ENCODE data around the gene TTF1. TPM values are rescaled to one million over a fixed set of nuclear protein-coding genes. Genes with fewer than 3 reads are reported as not detected.

TTF1 gene
- polyA plus RNA-seq, 1 experiment: 10.0 TPM

DNA sequence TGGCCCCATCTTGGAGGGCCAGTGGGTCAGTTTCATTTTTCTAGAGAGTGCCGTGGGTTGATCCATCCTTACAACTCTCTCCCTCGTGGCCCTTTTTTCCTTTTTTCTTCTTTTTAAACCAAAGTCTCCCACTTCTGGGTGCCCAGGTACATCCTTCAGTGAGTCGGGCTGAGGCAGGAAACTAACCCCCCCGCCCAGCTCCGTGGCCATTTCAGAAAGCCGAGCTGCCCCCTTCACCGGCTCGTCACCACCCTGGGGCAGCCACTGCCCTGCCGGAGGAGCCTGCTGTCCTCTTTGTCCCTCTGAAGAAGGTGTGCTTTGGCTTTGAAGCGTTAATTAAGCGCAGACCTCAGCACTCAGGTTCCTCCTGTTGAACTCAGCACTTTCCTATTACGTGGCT is 8.5 kb upstream of the TTF1 start:
- Histone ChIP-seq H3K9me3 (ENCODE audit: control insufficient read depth, insufficient read depth, low read length) (peaks cover 3% of the 10 kb centered on the region), H3K27me3 (ENCODE audit: control insufficient read depth, insufficient read depth, low read length) (peaks cover 62% of the 10 kb centered on the region), H3K27ac (ENCODE audit: low read depth, low read length) (no peak overlapping the region), H3K4me3 (ENCODE audit: low read depth, low read length) (no peak overlapping the region)
- TF ChIP-seq, protein P1, sequence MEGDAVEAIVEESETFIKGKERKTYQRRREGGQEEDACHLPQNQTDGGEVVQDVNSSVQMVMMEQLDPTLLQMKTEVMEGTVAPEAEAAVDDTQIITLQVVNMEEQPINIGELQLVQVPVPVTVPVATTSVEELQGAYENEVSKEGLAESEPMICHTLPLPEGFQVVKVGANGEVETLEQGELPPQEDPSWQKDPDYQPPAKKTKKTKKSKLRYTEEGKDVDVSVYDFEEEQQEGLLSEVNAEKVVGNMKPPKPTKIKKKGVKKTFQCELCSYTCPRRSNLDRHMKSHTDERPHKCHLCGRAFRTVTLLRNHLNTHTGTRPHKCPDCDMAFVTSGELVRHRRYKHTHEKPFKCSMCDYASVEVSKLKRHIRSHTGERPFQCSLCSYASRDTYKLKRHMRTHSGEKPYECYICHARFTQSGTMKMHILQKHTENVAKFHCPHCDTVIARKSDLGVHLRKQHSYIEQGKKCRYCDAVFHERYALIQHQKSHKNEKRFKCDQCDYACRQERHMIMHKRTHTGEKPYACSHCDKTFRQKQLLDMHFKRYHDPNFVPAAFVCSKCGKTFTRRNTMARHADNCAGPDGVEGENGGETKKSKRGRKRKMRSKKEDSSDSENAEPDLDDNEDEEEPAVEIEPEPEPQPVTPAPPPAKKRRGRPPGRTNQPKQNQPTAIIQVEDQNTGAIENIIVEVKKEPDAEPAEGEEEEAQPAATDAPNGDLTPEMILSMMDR (IDR thresholded peaks at IDR 0.05; ENCODE audit: low read depth, low read length): no peak
- CTCF ChIA-PET: interaction anchor here (0.7 kb wide), 1 partner anchor 161 kb away, joined by 3 read pairs; no protein-coding TSS in a partner anchor
- DNase-seq (ENCODE audit: low read depth, low spot score): no peak
- POLR2A ChIA-PET: no interaction called here

DNA sequence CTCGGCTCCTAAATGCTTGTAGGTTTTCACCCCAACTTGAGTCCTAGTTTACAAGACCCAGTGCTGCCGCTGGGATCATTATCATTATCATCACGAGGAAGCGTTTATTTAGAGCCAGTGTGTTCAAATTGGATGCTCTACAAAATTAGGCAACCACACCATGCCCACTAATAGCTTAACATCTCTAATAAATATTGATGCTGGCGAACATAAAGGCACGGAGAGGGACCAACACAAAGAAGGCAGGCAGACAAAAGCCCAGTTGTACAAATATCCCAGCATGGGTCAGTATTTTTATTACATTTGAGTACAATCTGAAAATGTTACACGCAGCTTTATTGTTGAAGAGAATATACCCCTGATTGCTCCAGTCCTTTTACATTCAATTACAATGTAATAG is 8.1 kb upstream of the TTF1 start:
- no peak for DNase-seq (ENCODE audit: low read depth, low spot score)
- no peak overlapping the region for H3K27ac ChIP-seq (ENCODE audit: low read depth, low read length)
- TF ChIP-seq, protein P1 (IDR thresholded peaks at IDR 0.05; ENCODE audit: low read depth, low read length): no peak
- peaks cover 3% of the 10 kb centered on the region for H3K9me3 ChIP-seq (ENCODE audit: control insufficient read depth, insufficient read depth, low read length)
- ChIA-PET POLR2A (no interaction called here), CTCF (interaction anchor here (0.7 kb wide), 1 partner anchor 162 kb away, joined by 3 read pairs; no protein-coding TSS in a partner anchor)
- no peak overlapping the region for H3K4me3 ChIP-seq (ENCODE audit: low read depth, low read length)
- H3K27me3 ChIP-seq (ENCODE audit: control insufficient read depth, insufficient read depth, low read length): peaks cover 63% of the 10 kb centered on the region

DNA sequence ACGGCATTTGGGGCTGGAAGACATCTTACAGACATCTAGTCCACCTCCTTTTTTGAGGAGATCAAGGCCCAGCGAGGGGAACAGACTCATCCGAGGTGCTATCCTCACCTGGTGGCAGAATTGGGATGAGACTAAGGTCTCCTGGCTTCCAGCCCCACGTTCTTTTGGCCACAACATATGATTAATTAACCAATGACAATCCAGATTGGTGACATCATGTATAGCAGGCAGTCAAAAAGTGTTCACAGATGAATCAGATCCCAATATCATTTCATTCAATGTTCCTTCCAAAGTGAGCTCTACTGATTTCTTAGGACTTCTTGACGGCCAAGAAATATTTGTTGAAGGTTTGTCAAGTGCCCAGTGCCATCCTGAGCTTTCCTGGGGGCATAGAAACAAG is 7.3 kb upstream of the TTF1 start:
- Histone ChIP-seq H3K27ac (ENCODE audit: low read depth, low read length) (no peak overlapping the region), H3K4me3 (ENCODE audit: low read depth, low read length) (no peak overlapping the region), H3K9me3 (ENCODE audit: control insufficient read depth, insufficient read depth, low read length) (peaks cover 3% of the 10 kb centered on the region), H3K27me3 (ENCODE audit: control insufficient read depth, insufficient read depth, low read length) (peaks cover 64% of the 10 kb centered on the region)
- ChIA-PET CTCF (interaction anchor here (0.5 kb wide), 1 partner anchor 124 kb away, joined by 6 read pairs; no protein-coding TSS in a partner anchor), POLR2A (no interaction called here)
- no peak for DNase-seq (ENCODE audit: low read depth, low spot score)
- TF ChIP-seq, protein P1 (IDR thresholded peaks at IDR 0.05; ENCODE audit: low read depth, low read length): no peak

DNA sequence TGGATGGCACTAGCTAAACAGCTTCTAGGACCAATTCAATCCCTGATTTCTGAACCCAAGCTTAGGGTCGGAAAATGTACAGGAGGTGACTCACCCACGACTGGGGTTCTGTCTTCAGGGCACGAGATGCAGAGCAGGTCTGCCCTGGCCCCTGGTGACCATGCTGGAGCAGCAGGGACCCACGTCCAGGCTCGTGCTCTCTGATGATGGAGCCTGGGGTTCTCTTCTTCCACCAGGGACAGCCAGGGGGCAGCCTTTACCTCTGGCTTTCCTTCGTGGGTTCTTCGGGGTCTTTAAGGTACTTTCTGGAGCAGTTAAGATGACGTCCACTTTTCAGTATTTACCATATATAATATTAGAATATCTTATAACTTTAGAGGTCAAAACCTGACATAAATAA is 5.4 kb upstream of the TTF1 start:
- ChIA-PET CTCF (interaction anchor here (0.5 to 2.1 kb wide), 4 partner anchors 96 to 1003 kb away, joined by 3 to 11 read pairs (median 4); no protein-coding TSS in a partner anchor), POLR2A (no interaction called here)
- TF ChIP-seq, protein P1 (IDR thresholded peaks at IDR 0.05; ENCODE audit: low read depth, low read length): peak; percentile 65
- Histone ChIP-seq H3K4me3 (ENCODE audit: low read depth, low read length) (no peak overlapping the region), H3K27me3 (ENCODE audit: control insufficient read depth, insufficient read depth, low read length) (peaks cover 55% of the 10 kb centered on the region), H3K27ac (ENCODE audit: low read depth, low read length) (no peak overlapping the region), H3K9me3 (ENCODE audit: control insufficient read depth, insufficient read depth, low read length) (peaks cover 3% of the 10 kb centered on the region)
- DNase-seq (ENCODE audit: low read depth, low spot score): no peak

DNA sequence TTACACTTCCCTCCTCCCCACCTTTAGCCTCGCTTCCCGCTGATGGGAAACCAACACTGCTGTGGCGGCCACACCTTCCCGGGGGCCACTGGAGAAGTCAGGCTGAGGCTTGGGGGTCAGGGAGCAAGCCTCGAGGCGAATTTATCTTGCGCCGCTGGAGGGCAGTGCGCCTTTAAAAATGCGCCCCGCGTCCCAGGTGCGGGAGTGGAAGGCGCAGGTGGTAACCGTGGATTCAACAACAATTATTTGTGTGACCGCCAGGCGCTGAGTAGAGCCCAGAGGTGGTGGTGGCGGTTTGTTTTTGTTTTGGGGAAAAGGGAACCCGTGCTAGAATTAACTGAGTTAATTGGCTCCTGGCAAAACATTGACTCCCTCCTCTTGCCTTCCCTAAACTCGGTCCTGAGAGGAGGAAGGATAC is 4.5 kb upstream of the TTF1 start:
- TF ChIP-seq, protein P1 (IDR thresholded peaks at IDR 0.05; ENCODE audit: low read depth, low read length): peak; percentile 57
- Histone ChIP-seq H3K4me3 (ENCODE audit: low read depth, low read length) (no peak overlapping the region), H3K9me3 (ENCODE audit: control insufficient read depth, insufficient read depth, low read length) (peaks cover 3% of the 10 kb centered on the region), H3K27me3 (ENCODE audit: control insufficient read depth, insufficient read depth, low read length) (peaks cover 55% of the 10 kb centered on the region), H3K27ac (ENCODE audit: low read depth, low read length) (no peak overlapping the region)
- DNase-seq (ENCODE audit: low read depth, low spot score): no peak
- ChIA-PET CTCF (interaction anchor here (1.1 to 1.3 kb wide), 2 partner anchors 164 to 494 kb away, joined by 3 to 5 read pairs; no protein-coding TSS in a partner anchor), POLR2A (no interaction called here)
